HG03565 (cell line): ENCODE results near the gene PEX14.
A peak's percentile ranks its signal among the peaks of the same experiment; 100 is the strongest.
"Not testable (repeated sequence)": the region's sequence is repeated elsewhere in the genome, so short reads cannot be mapped to it uniquely, and the experiment has no call there.

Experiments used
- ATAC-seq: cut with Tn5 transposase; IDR thresholded peaks from one replicate; pipeline ENCODE4 v1.9.1; 2021; ENCODE audit warnings: mild to moderate bottlenecking, moderate library complexity; ENCODE audit not compliant: unreplicated experiment

Gene PEX14

GRCh38 chr1:10494418-10494753, 19.6 kb downstream of the PEX14 start:
- ATAC-seq: no peak

- peak; percentile 78 for ATAC-seq
Measured at GRCh38 chr1:10494754-10495474, 20.2 kb downstream of the PEX14 start.

DNA sequence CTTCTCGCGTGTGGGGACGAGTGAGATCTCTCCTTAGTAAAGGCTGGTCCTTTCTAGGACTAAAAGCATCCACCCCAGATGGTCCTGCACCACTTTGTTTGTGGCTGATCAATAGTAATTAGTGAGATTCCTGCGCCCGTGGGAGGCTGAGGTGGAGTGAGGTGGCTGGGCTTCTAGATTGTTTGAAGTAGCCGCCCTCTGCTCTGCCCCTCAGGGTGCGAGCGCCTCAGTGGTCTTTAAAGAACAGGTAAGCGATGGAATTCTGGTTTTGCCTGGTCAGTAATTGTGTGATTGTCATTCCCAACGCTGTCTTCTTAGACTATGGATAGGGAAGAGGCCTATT, 20.7 kb downstream of the PEX14 start:
- no peak for ATAC-seq

GRCh38 chr1:10495952-10496351, 21.2 kb downstream of the PEX14 start:
- no peak for ATAC-seq

DNA sequence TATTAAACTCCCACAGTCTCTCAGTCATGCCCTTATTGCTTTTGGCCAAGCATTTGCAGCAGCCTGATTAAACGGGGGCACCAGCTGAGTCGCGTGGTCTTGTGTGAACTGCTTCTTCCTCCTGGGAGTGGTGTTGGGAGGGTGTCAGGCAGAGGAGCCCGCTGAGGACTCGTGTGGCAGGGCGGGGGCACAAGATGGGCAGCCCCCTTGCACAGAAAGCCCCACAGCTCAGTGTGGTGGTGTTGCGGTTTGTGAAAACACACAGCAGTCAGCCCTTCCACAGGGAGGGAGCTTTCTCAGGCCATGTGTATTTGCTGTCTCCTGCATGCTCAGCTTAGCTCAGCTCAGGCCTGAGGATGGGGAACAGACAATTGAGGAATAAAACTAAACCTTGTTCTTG, 22.4 kb downstream of the PEX14 start:
- ATAC-seq: no peak

DNA sequence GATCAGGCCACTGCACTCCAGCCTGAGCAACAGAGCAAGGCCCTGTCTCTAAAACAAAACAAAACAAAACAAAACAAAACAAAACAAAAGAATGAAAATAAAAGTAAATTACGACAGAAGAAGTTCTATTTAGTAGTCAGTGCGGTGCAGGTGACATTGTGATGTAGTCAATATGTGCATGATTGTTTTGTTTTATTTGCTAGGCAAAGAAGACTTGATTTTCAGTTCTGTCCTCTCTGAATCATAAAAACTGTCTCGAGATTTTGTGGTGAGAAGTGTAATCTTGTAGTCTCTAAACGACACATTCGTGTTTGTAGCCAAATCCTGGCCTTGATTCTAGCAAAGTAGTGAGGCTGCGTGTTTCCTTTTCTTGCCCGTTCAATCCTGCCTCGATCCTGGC, 23.5 kb downstream of the PEX14 start:
- no peak for ATAC-seq

DNA sequence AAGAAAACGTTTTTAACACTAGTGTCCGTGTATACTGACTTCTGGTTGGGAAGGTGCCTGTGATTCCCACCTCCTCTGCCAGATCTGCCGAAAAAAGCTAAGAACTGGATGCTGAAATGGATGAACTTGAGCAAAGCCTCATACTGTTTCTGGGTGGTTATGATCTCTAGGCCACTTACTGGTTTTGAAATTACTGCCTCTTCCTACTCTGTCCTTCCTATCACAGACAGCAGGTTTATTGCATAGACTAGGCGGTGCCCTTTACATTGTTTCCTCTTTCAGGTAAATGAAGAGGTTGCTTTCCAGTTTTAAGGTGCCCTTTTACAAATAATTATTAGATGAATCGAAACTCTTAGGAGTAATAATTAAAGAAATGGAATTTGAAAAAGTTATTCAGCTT, 27.5 kb downstream of the PEX14 start:
- ATAC-seq: no peak

- no peak for ATAC-seq
Measured at GRCh38 chr1:10504249-10504648, 29.5 kb downstream of the PEX14 start.

DNA sequence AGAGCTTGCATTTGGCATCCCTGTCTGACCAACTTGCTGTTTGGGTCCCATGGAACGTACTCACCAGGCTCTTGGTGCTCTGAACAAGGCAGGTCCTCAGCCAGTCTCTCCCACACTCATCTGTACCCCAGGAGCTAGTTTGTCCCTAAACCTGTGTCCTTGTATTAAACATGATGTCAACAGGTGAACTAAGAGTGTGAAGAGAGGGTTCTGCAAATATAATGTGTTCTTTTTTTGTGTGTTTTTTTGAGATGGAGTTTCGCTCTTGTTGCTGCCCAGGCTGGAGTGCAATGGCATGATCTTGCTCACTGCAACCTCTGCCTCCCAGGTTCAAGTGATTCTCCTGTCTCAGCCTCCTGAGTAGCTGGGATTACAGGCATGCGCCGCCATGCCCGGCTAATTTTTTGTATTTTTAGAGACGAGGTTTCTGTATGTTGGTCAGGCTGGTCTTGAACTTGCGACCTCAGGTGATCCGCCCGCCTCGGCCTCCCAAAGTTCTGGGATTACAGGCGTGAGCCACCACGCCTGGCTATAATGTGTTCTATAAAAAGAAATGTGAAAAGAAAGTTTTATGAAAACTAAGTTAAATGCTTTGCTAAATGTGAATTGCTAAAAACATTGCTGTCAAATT, 31.4 kb downstream of the PEX14 start:
- not testable (repeated sequence) for ATAC-seq

DNA sequence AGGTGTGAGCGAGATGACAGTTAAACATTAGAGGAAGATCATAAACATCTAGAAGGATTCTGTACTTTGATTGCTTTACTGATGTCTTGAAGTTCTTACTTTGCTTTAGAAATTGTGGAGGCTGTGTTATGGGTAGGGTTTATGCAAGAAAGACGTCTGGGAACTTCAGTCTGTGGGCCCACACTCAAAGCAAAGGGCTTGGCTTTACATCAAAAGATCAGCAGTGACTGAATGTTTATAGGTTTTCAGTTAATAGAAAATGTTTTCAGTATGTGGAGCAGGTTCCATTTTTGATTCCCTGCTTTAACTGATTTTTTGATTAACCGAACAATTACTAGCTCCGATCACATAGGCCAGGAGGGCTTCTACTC, 31.9 kb downstream of the PEX14 start:
- ATAC-seq: no peak

- ATAC-seq: no peak
Measured at GRCh38 chr1:10507111-10507879, 32.5 kb downstream of the PEX14 start.

- no peak for ATAC-seq
Measured at GRCh38 chr1:10508511-10508951, 33.8 kb downstream of the PEX14 start.

- no peak for ATAC-seq
Measured at GRCh38 chr1:10509809-10510509, 35.2 kb downstream of the PEX14 start.

DNA sequence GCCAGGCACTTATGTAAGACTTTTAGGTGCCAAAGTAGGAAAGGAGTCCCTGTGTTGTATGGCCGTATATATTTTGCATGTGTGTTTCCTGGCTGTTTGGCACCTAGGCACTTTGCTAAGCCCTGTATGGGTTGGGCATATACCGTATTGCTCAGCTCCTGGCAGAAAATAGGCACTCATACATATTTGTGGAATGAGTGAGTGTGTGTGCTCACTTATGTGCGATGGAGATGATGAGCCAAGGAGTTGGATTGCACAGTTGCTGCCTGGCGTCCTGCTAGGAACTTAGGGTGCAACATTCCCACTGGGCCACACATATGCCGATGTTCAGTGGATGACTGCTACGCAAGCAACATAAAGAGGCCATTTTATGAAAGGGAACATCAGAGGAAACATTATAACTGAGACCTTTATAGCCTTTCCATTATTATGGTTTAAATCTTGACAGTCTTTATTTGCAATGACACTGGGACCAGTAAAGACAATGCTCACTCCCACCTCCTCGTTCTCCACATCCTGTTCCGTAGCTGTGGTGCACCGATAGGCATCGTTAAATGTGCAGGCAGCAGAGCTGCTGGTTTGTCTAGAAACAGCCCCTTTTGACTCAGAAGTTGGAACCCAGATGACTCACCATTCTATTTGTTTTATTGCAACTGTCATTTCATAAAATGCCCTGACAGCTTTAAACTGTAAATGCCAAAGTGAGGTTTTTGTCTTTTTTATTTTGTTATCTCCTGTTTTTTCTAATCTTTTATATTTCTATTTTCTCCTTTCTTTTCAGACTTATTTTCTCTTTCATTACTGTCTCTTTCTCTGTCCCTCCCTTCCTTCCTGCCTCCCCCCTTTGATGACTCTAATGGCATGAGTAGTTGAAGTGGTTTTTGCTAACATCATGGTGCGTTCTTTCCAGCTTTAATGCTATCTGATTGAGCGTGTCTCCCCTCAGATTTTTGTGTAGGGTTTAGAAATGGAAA, 36.1 kb downstream of the PEX14 start:
- ATAC-seq: peak; percentile 86

DNA sequence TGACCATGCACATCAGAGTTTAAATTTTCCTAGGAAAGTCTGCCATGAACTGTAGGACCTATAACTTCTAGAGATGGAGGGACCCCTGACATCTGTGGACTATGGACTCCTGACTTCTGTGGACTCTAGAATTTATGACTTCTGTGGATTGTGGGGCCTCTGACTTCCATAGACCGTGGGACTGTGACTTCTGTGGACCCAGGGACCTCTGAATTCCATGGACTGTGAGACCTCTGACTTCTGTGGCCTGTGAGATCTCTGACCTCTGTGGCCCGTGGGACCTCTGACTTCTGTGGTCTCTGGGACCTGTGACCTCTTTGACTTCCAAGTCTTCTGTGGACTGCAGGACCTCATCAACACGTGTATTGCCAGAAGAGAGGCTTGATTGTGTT, 36.7 kb downstream of the PEX14 start:
- no peak for ATAC-seq

GRCh38 chr1:10513199-10513598, 38.4 kb downstream of the PEX14 start:
- ATAC-seq: no peak

GRCh38 chr1:10514490-10515235, 39.9 kb downstream of the PEX14 start:
- no peak for ATAC-seq

DNA sequence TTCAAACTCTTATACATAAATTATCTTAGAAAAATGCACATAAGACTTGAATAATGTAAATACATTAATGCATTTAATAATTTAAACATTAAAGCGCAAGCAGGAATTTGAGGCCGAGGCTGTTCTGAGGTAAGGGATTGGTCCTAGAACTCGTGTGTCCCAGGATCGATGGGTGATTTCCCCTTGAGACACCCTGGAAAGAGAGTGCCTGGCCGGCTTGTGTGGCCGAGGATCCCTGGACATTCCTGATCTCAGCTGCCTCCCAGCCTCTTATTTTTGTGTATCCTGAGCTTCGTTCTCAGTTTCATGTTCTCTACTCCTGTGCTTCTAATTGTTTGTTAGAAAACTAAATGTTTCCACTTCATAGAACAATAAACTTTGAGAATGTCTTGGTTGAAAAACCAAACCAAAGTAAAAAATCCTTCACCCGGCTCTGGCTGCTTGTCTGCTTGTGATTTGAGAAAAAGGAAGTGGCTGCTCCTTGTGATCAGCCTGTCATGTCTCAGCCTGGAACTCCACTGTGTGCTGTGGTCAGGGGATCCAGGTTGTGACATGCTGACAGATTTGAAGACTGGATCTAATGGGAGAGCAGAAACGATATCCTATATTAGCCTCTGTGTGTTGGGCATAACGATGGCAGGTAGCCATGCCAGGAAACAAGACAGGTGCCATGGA, 40.7 kb downstream of the PEX14 start:
- no peak for ATAC-seq
